Skin of body (tissue), 2 donors: Measurements from ENCODE around the gene PLVAP. TPM values are rescaled to one million over a fixed set of nuclear protein-coding genes. Genes with fewer than 3 reads are reported as not detected.
A peak's percentile ranks its signal among the peaks of the same experiment; 100 is the strongest.

Source experiments
- DNase-seq: peaks from one replicate; lab custom pipeline; 2025; lab: John Stamatoyannopoulos, UW
- total RNA-seq: library from RNA; depleted of rRNA; stranded (reverse); fragments of >200 nt; gene quantifications from one replicate; pipeline ENCODE4 v1.2.3, GENCODE V29; 2014

The PLVAP gene, protein sequence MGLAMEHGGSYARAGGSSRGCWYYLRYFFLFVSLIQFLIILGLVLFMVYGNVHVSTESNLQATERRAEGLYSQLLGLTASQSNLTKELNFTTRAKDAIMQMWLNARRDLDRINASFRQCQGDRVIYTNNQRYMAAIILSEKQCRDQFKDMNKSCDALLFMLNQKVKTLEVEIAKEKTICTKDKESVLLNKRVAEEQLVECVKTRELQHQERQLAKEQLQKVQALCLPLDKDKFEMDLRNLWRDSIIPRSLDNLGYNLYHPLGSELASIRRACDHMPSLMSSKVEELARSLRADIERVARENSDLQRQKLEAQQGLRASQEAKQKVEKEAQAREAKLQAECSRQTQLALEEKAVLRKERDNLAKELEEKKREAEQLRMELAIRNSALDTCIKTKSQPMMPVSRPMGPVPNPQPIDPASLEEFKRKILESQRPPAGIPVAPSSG
- total RNA-seq: 10.9 TPM

- no peak for DNase-seq
Measured at GRCh38 chr19:17376935-17377600, at the start of gene PLVAP. Gene PLVAP (minus strand): TSS chr19:17377342. CDS start chr19:17377288, 54 bp downstream.

- no peak for DNase-seq
Measured at GRCh38 chr19:17424743-17425365, 47.7 kb upstream of the PLVAP start.

- DNase-seq: no peak
Measured at GRCh38 chr19:17423429-17424208, 46.5 kb upstream of the PLVAP start.

DNA sequence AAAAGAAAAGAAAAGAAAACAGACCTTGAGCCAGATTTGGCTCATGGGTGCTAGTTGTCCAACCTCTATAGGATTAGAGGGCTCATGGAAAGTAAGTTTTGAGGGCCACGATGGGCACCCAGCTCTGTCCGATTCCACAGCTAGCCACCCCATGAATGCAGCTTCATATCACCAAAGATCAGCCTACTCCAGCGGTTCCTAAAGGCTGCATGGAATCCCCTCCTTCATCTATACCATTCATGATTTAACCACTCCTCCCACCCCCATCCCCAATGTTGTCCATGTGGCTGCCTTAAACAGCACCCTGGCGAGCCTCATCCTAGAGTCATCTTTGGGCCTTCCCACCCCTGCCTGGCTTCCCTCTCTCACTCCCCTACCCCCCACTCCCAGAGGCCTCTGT lies 44.8 kb upstream of the PLVAP start:
- no peak for DNase-seq

- DNase-seq: no peak
Measured at GRCh38 chr19:17420475-17420924, 43.4 kb upstream of the PLVAP start.

GRCh38 chr19:17419621-17420474 lies 42.7 kb upstream of the PLVAP start, which contains the start of gene MVB12A:
Gene MVB12A (plus strand): TSS chr19:17420047. CDS start chr19:17420136, 89 bp downstream.
- peak; percentile 99 for DNase-seq

DNA sequence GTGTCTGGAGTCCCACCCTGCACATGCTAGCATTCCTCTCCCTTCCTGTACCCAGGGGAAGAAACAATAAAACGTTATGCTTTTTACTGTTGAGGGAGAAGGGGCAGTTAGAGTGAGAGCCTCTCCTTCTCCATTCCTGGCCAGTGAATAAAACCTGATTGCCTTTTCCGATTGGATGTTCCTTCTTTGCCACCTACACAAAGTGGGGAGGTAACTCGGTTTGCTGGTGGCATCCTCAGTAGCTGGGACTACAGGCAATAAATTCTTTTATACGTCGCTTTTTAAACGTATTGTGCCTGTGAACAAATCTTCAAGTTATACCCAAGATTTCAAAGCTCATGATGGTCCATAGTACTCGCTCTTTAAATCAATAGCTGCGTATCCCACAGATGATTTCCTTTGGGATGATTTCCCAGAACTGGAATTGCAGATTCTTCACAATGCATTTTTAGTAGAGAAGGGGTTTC lies 42.0 kb upstream of the PLVAP start:
- no peak for DNase-seq

- DNase-seq: no peak
Measured at GRCh38 chr19:17418710-17419109, 41.6 kb upstream of the PLVAP start.

- no peak for DNase-seq
Measured at GRCh38 chr19:17415121-17415520, 38.0 kb upstream of the PLVAP start.

GRCh38 chr19:17414097-17414496 lies 37.0 kb upstream of the PLVAP start:
- DNase-seq: no peak

GRCh38 chr19:17411801-17412200 lies 34.7 kb upstream of the PLVAP start:
- no peak for DNase-seq

DNA sequence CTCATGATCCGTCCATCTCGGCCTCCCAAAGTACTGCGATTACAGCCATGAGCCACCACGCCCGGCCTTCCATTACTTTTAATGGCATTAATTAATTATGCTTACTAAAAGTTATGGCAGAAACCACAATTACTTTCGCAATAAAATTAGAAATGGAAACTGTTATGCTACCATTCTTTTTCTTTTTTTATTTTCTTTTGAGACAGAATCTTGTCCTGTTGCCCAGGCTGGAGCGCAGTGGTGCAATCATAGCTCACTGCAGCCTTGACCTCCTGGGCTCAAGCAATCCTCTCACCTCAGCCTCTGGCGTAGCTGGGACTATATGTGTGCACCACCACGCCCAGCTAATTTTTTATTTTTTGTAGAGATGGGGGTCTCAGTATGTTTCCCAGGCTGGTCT lies 32.8 kb upstream of the PLVAP start:
- DNase-seq: no peak

GRCh38 chr19:17406887-17407196 lies 29.7 kb upstream of the PLVAP start:
- no peak for DNase-seq

- no peak for DNase-seq
Measured at GRCh38 chr19:17406046-17406886, 29.1 kb upstream of the PLVAP start.

DNA sequence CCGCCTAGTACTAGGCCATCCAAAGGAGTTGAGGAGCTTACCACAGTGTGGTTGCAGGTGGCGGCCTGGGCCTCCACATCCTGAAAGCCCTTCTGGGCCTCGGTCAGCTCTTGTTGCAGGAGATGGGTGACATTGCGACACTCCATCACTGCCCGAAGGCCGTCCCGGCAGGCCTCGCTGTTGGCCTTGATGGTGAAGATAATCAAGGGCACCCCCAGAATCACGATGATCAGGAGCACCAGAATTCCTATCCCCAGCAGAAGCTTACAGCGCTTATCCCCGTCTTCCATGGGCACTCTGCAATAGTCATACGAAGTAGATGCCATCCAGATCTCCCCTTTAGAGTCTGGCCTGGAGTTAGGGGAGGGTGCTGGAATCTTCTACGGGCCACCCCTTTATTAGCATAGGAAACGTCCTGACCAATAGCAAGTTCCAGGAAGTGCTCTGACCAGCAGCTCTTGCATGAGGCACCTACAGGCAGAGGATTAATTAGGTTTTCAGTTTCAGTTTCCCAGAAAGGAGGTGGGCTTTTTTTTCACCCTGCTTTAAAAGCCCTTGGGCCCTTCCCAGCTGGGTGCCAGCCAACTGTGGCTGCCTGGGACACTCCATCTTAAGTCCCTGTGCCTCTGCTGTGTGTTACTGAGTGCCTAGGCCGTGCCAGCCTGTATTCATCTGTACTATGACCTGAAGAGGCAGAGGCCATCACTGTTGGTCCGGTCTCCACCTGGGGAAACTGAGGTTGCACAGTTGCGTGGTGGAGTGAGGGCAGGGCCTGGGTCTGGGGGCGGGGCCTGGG lies 28.3 kb upstream of the PLVAP start, which contains the start of gene BST2:
TSS of gene BST2 (minus strand) at position 381 of the 796 bp plus-strand sequence. CDS start at position 326, 55 bp downstream.
- DNase-seq: no peak

DNA sequence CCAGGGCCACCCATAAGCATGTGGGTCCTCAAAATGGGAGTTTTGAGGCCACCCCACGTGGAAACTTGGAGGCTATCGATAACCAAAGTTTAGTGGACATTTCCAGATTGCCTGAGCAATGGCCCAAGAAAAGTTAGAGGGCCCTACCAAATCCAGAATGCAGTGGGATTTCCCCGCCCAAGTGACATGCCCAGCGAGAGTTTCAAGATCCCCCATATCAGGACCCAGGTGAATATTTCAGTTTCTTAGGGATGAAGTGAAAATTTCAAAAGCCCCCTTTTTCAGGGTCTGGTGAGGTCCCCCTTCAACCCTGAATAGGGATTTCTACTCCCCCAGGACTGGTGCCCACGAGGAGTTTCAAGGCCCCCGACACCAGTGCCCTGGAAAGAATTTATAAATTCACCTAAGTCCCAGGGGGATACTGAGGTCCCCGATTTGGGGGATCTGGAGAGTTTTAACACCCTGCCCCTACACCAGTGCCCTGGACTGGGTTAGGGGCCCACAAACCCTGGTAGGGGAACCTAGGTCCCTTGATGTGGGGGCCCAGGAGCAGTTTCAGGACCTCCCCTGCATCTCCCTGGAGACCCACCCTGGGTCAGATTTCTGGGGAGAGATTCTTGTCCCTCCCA lies 27.6 kb upstream of the PLVAP start:
- no peak for DNase-seq

DNA sequence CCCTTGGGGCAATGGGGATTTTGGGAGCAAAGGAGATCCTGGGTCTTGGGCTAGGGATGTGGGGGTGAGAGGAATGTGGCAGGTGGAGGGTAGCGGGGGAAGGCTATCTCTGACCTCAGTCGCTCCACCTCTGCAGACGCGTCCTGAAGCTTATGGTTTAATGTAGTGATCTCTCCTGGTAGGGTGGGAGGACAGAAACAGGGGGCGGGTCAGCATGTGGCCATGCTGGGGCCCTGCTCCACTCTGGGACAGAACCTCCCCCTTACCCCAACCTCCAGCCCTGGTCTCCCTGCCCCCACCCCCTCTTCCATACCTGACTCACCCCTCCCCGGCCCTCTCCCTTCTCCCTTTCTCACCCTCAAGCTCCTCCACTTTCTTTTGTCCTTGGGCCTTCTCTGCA lies 26.9 kb upstream of the PLVAP start:
- DNase-seq: no peak
